K562 (cell line): ENCODE data around the gene MAP2. TPM values are rescaled to one million over a fixed set of nuclear protein-coding genes. Genes with fewer than 3 reads are reported as not detected.

Source experiments
- ATAC-seq: fragments of 200-7000 bp; cut with Tn5 transposase; 3 replicates; pipeline ENCODE4 v1.9.1; 2020; ENCODE audit warnings: moderate library complexity
- BruUV-seq: library from RNA; stranded (reverse); fragments of 400-500 nt; replicated peaks from 2 replicates; lab custom pipeline; 2021; lab: Mats Ljungman, UMichigan
- CTCF ChIA-PET: fragments of 300-600 bp; formaldehyde crosslinking; extraction: SDS; loops from one replicate; lab custom pipeline; 2021; ENCODE audit warnings: low intra/inter-chr PET ratio; lab: Yijun Ruan, JAX
- POLR2A ChIA-PET: fragments of 300-600, 350-650 bp; sonication (Branson Sonifier 250); formaldehyde crosslinking; extraction: SDS; loops from one replicate; lab custom pipeline; 2021; ENCODE audit warnings: antibody characterized with exemption, inconsistent platforms; lab: Yijun Ruan, JAX
- DNase-seq, 4 experiments: peaks; one replicate each; pipeline versions ENCODE4 v3.0.0 to v3.0.0-alpha.2; 2011 to 2018; ENCODE audit warnings: low spot score in 3 of 4, mixed read lengths in 3 of 4; ENCODE audit errors: extremely low read depth in 1 of 4
- FAIRE-seq: peaks from 2 replicates; lab custom pipeline; 2011; peaks lifted over from hg19 to GRCh38; lab: Jason Lieb, UNC
- H2AFZ ChIP-seq: 2 replicates; pipeline ENCODE4 v1.6.0; 2011; ENCODE audit warnings: low read depth, low read length, control low read depth, inconsistent platforms
- H3K27ac ChIP-seq: fragments of 200-600 bp; 3 replicates; pipeline ENCODE4 v1.8.0; 2011; ENCODE audit warnings: low read depth, mild to moderate bottlenecking, control low read depth, inconsistent platforms, low read length, moderate library complexity, mixed read lengths; ENCODE audit errors: extremely low read depth
- H3K27me3 ChIP-seq, 2 experiments: fragments of 300-600 bp in 1 of 2; 2 replicates in 1 of 2; 3 replicates in 1 of 2; pipeline versions ENCODE4 v1.6.0 to v1.8.0; 2011; ENCODE audit warnings: inconsistent platforms in 2 of 2, low read length in 2 of 2, mild to moderate bottlenecking in 1 of 2, mixed read lengths in 1 of 2, moderate library complexity in 1 of 2; ENCODE audit not compliant: control insufficient read depth in 2 of 2, insufficient read depth in 2 of 2
- H3K36me3 ChIP-seq: fragments of 300-600 bp; 3 replicates; pipeline ENCODE4 v1.8.0; 2011; ENCODE audit warnings: mild to moderate bottlenecking, low read length, inconsistent platforms; ENCODE audit not compliant: control insufficient read depth, insufficient read depth
- H3K4me1 ChIP-seq, 2 experiments: fragments of 200-600 bp in 1 of 2; replicated peaks in 1 of 2; 2 replicates in 1 of 2; 3 replicates in 1 of 2; pipeline versions ENCODE4 v1.5.1 to v1.8.0; 2011; ENCODE audit warnings: inconsistent platforms in 2 of 2, low read length in 2 of 2, mild to moderate bottlenecking in 1 of 2, mixed read lengths in 1 of 2, moderate library complexity in 1 of 2; ENCODE audit not compliant: control insufficient read depth in 2 of 2, insufficient read depth in 2 of 2
- H3K4me2 ChIP-seq: 2 replicates; pipeline ENCODE4 v1.6.1; 2011; ENCODE audit warnings: low read length, control low read depth, inconsistent platforms, mixed read lengths; ENCODE audit not compliant: insufficient read depth
- H3K4me3 ChIP-seq: fragments of 200-600 bp; sonication (generic), shearing (Covaris generic); 2 replicates; pipeline ENCODE4 v1.5.1; 2016; ENCODE audit warnings: control low read depth, inconsistent platforms
- H3K79me2 ChIP-seq: fragments of 200-600 bp; 3 replicates; pipeline ENCODE4 v1.8.0; 2011; ENCODE audit warnings: low read length, inconsistent platforms; ENCODE audit not compliant: control insufficient read depth, insufficient read depth
- H3K9ac ChIP-seq, 2 experiments: 2 replicates each; pipeline versions ENCODE4 v1.6.0 to v1.6.1; 2011; ENCODE audit warnings: low read depth in 2 of 2, low read length in 2 of 2, control low read depth in 1 of 2, inconsistent platforms in 1 of 2, mild to moderate bottlenecking in 1 of 2, mixed read lengths in 1 of 2; ENCODE audit not compliant: insufficient read depth in 1 of 2
- H3K9me1 ChIP-seq: one replicate; pipeline ENCODE4 v1.6.0; 2011; ENCODE audit warnings: inconsistent platforms, mild to moderate bottlenecking, low read length, moderate library complexity; ENCODE audit not compliant: control insufficient read depth, insufficient read depth
- H3K9me3 ChIP-seq: replicated peaks from 2 replicates; pipeline ENCODE4 v1.5.1; 2011; ENCODE audit warnings: low read depth, low read length, inconsistent platforms; ENCODE audit not compliant: control insufficient read depth, insufficient read depth
- H4K20me1 ChIP-seq: replicated peaks from 2 replicates; pipeline ENCODE4 v1.6.1; 2011; ENCODE audit warnings: low read length, inconsistent platforms, mixed read lengths; ENCODE audit not compliant: control insufficient read depth, insufficient read depth
- CCAR2 ChIP-seq: fragments of 200-400 bp; formaldehyde crosslinking; IDR thresholded peaks from 2 replicates; pipeline ENCODE4 v1.6.1; 2017; ENCODE audit warnings: mild to moderate bottlenecking, low read depth, low read length
- CUX1 ChIP-seq: fragments of 200-800 bp; sonication (Bioruptor generic); IDR thresholded peaks from 2 replicates; pipeline ENCODE4 v1.6.1; 2016; ENCODE audit warnings: missing genetic modification characterization, missing compliant biosample characterization
- GABPB1 ChIP-seq: sonication (generic); formaldehyde crosslinking; IDR thresholded peaks from 2 replicates; pipeline ENCODE4 v1.8.0; 2022; ENCODE audit warnings: mild to moderate bottlenecking, missing genetic modification reagents
- NR1H2 ChIP-seq: sonication (generic); formaldehyde crosslinking; IDR thresholded peaks from 2 replicates; pipeline ENCODE4 v1.4.0; 2020; ENCODE audit warnings: mild to moderate bottlenecking, missing genetic modification reagents
- STAT5B ChIP-seq: fragments of 250-450 bp; sonication (Bioruptor Pico); IDR thresholded peaks from 2 replicates; pipeline ENCODE4 v1.8.0; 2021; ENCODE audit warnings: mild to moderate bottlenecking, inconsistent platforms
- TAF15 ChIP-seq: fragments of 200-400 bp; formaldehyde crosslinking; IDR thresholded peaks from 2 replicates; pipeline ENCODE4 v1.6.1; 2017; ENCODE audit warnings: mild to moderate bottlenecking, low read depth, low read length, moderate library complexity
- ZBTB1 ChIP-seq: sonication (generic); formaldehyde crosslinking; IDR thresholded peaks from 2 replicates; pipeline ENCODE4 v1.8.1; 2023; ENCODE audit warnings: missing genetic modification reagents, low read depth, mild to moderate bottlenecking, borderline replicate concordance
- ZNF224 ChIP-seq: sonication (generic); formaldehyde crosslinking; IDR thresholded peaks from 2 replicates; pipeline ENCODE4 v1.8.0; 2022; ENCODE audit warnings: mild to moderate bottlenecking, missing genetic modification reagents
- ZNF407 ChIP-seq: fragments of 450-650 bp; IDR thresholded peaks from 2 replicates; pipeline ENCODE4 v1.6.1; 2016; ENCODE audit warnings: low read depth
- WGBS: fragments of 100-300 bp; shearing (Covaris generic); methylation state at CpG from one replicate; pipeline ENCODE4 v1.1.6; 2016; ENCODE audit warnings: low coverage, mixed read lengths; ENCODE audit not compliant: insufficient coverage; ENCODE audit errors: missing lambda C conversion rate; 5-methylcytosine and 5-hydroxymethylcytosine counted together
- in situ Hi-C: fragments of 300-500 bp; cut with MboI; formaldehyde crosslinking; loops from 4 replicates; pipeline ENCODE4 v1.15.0; 2018; ENCODE audit warnings: inconsistent platforms, mixed read lengths
- intact Hi-C: fragments of 100-400 bp; cut with micrococcal nuclease; formaldehyde crosslinking; loops from 2 replicates; pipeline ENCODE4 v1.14.2; 2022
- polyA plus RNA-seq, 8 experiments: library from polyadenylated mRNA; depleted of rRNA in 4 of 8; stranded (reverse) in 5 of 8; unstranded in 3 of 8; fragments of >200 nt; fragmentation: Nextera tagmentation in 2 of 8; fragmentation: Illumina TruSeq in 1 of 8; extraction: Ambion mirVana in 2 of 8; extraction: Trizol in 1 of 8; gene quantifications; 2 replicates each; pipeline versions ENCODE4 v1.2.1 to v1.2.3, GENCODE V29; 2011 to 2014; ENCODE audit warnings: inconsistent platforms in 1 of 8, missing spikeins in 1 of 8
- total RNA-seq, 7 experiments: library from RNA; depleted of rRNA in 6 of 7; stranded (reverse); fragments of >200 nt in 6 of 7; fragmentation: Illumina TruSeq in 2 of 7; extraction: Trizol in 2 of 7; gene quantifications; 2 replicates each; pipeline versions ENCODE4 v1.2.1 to v1.2.3, GENCODE V29; 2011 to 2021; ENCODE audit warnings: low replicate concordance in 1 of 7

The MAP2 gene
- total and polyA plus RNA-seq, 9 of the 15 experiments (the other 6 are each of a cell fraction or from before 2014, with no cell fraction given): 0.13 TPM; not detected in 8

DNA sequence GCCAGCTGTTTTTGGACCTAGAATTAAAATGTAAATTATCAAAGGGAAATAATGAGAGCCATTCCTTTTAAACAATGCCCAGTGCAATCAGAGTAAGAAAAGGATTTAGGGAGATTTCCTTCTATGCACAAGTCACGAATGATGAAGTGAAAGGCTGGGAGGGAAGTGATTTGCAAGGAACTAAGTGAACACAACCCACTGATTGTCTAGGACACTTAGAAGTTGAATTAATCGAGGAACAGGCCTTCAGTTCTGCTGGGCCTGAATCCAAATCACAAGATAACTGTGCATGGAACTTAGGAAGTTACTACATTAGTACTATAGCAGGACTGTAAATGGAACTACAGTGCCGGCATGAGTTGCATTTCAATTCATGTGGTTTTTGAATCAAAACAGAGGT is 17.7 kb downstream of the MAP2 start (continued):
- no peak for TF ChIP-seq CUX1
- no peak for TF ChIP-seq STAT5B (CRISPR knock-in tag)
- no peak for TF ChIP-seq ZBTB1 (CRISPR knock-in tag)
- no peak for TF ChIP-seq GABPB1 (CRISPR knock-in tag)
- TF ChIP-seq ZNF224 (CRISPR knock-in tag): no peak

- ATAC-seq: no peak
- no peak overlapping the region for H3K9ac ChIP-seq
- H4K20me1 ChIP-seq: no peaks in the 10 kb centered on the region
- no peaks in the 10 kb centered on the region for H3K79me2 ChIP-seq
- ChIA-PET CTCF (no interaction called here), POLR2A (no interaction called here)
- H3K4me1 ChIP-seq: no peaks in the 10 kb centered on the region
- H3K27me3 ChIP-seq: no peaks in the 10 kb centered on the region
- no peaks in the 10 kb centered on the region for H3K9me3 ChIP-seq
- H3K4me2 ChIP-seq: no peak overlapping the region
- no peak overlapping the region for H2AFZ ChIP-seq
- H3K9me1 ChIP-seq: no peaks in the 10 kb centered on the region
- H3K4me3 ChIP-seq: no peak overlapping the region
- 0% methylated on average over 1 of the region's 1 CpG for whole genome bisulfite sequencing
- FAIRE-seq: no peak
- H3K27ac ChIP-seq: no peak overlapping the region
- intact Hi-C loops: no loop called here
- DNase-seq: no peak
- no TSS peak for BruUV-seq
- no peaks in the 10 kb centered on the region for H3K36me3 ChIP-seq
- in situ Hi-C loops: no loop called here
- TF ChIP-seq ZNF407 (no peak), NR1H2 (CRISPR knock-in tag) (no peak), TAF15 (no peak), CCAR2 (no peak)
These were observed 19.1 kb downstream of the MAP2 start for GRCh38 chr2:209442939-209443338.
